SK-N-MC (cell line): ENCODE results near the gene MIEF1.

Source experiments
- DNase-seq: peaks from one replicate; pipeline ENCODE4 v3.0.0-alpha.2; 2011; ENCODE audit warnings: low read depth, low spot score
- H3K27ac ChIP-seq: fragments of 200-600 bp; sonication (generic); 2 replicates; pipeline ENCODE4 v1.5.1; 2016; ENCODE audit warnings: mixed run types
- H3K36me3 ChIP-seq: fragments of 200-600 bp; sonication (generic); 2 replicates; pipeline ENCODE4 v1.6.1; 2017; ENCODE audit warnings: antibody characterized with exemption, low read length, mixed read lengths; ENCODE audit not compliant: insufficient read depth
- H3K4me3 ChIP-seq: fragments of 200-600 bp; sonication (generic); 2 replicates; pipeline ENCODE4 v1.5.1; 2016
- H3K9ac ChIP-seq: fragments of 200-600 bp; sonication (generic); 2 replicates; pipeline ENCODE4 v1.8.0; 2017; ENCODE audit warnings: mixed run types, mixed read lengths; ENCODE audit not compliant: insufficient read length
- H3K9me3 ChIP-seq: fragments of 200-600 bp; sonication (generic); 2 replicates; pipeline ENCODE4 v1.6.1; 2017; ENCODE audit warnings: low read depth, mild to moderate bottlenecking, antibody characterized with exemption, low read length, moderate library complexity, mixed read lengths
- EZH2 ChIP-seq: fragments of 200-600 bp; sonication (generic); IDR thresholded peaks from one replicate; pipeline ENCODE4 v1.6.1; 2017; ENCODE audit warnings: antibody characterized with exemption
- FOXP2 ChIP-seq: optimal IDR thresholded peaks from 2 replicates; pipeline ENCODE3; 2011; ENCODE audit warnings: mild to moderate bottlenecking, moderate library complexity; ENCODE audit not compliant: insufficient read depth; ENCODE audit errors: extremely low read length, control extremely low read depth
- POLR2AphosphoS5 ChIP-seq: IDR thresholded peaks from 2 replicates; pipeline ENCODE4 v1.6.1; 2012; ENCODE audit warnings: mild to moderate bottlenecking, low read depth, low read length, borderline replicate concordance

The MIEF1 gene

GRCh38 chr22:39474351-39475111 lies 27.6 kb upstream of the MIEF1 start:
- H3K9ac ChIP-seq = no peak overlapping the region
- no peak overlapping the region for H3K4me3 ChIP-seq
- no peaks in the 10 kb centered on the region for H3K36me3 ChIP-seq
- DNase-seq = no peak
- TF ChIP-seq FOXP2 (no peak), POLR2AphosphoS5 (no peak), EZH2 (no peak)
- no peaks in the 10 kb centered on the region for H3K9me3 ChIP-seq
- no peak overlapping the region for H3K27ac ChIP-seq

- Histone ChIP-seq H3K27ac (no peak overlapping the region), H3K9me3 (no peaks in the 10 kb centered on the region), H3K4me3 (no peak overlapping the region), H3K9ac (no peak overlapping the region), H3K36me3 (no peaks in the 10 kb centered on the region)
- DNase-seq = no peak
- no peak for TF ChIP-seq EZH2
- no peak for TF ChIP-seq FOXP2
- TF ChIP-seq POLR2AphosphoS5 = no peak
Measured at GRCh38 chr22:39475337-39475736, 26.8 kb upstream of the MIEF1 start.

- no peaks in the 10 kb centered on the region for H3K36me3 ChIP-seq
- no peak overlapping the region for H3K27ac ChIP-seq
- no peak overlapping the region for H3K9ac ChIP-seq
- DNase-seq = no peak
- no peak overlapping the region for H3K4me3 ChIP-seq
- no peaks in the 10 kb centered on the region for H3K9me3 ChIP-seq
- no peak for TF ChIP-seq POLR2AphosphoS5
- TF ChIP-seq EZH2 = no peak
- TF ChIP-seq FOXP2 = no peak
Measured at GRCh38 chr22:39475902-39476301, 26.2 kb upstream of the MIEF1 start.

GRCh38 chr22:39476664-39477063 lies 25.4 kb upstream of the MIEF1 start:
- Histone ChIP-seq H3K27ac (no peak overlapping the region), H3K9ac (no peak overlapping the region), H3K9me3 (no peaks in the 10 kb centered on the region), H3K4me3 (no peak overlapping the region), H3K36me3 (no peaks in the 10 kb centered on the region)
- no peak for DNase-seq
- no peak for TF ChIP-seq EZH2
- TF ChIP-seq POLR2AphosphoS5 = no peak
- no peak for TF ChIP-seq FOXP2

- H3K4me3 ChIP-seq = no peak overlapping the region
- no peak for DNase-seq
- no peak for TF ChIP-seq FOXP2
- TF ChIP-seq POLR2AphosphoS5 = no peak
- TF ChIP-seq EZH2 = no peak
- no peaks in the 10 kb centered on the region for H3K36me3 ChIP-seq
- no peak overlapping the region for H3K9ac ChIP-seq
- H3K27ac ChIP-seq = no peak overlapping the region
- no peaks in the 10 kb centered on the region for H3K9me3 ChIP-seq
Measured at GRCh38 chr22:39477542-39477941, 24.5 kb upstream of the MIEF1 start.

GRCh38 chr22:39478441-39478850 lies 23.6 kb upstream of the MIEF1 start:
- no peaks in the 10 kb centered on the region for H3K9me3 ChIP-seq
- no peak for DNase-seq
- no peaks in the 10 kb centered on the region for H3K36me3 ChIP-seq
- no peak overlapping the region for H3K9ac ChIP-seq
- no peak overlapping the region for H3K27ac ChIP-seq
- no peak overlapping the region for H3K4me3 ChIP-seq
- TF ChIP-seq POLR2AphosphoS5 (no peak), FOXP2 (no peak), EZH2 (no peak)

GRCh38 chr22:39479254-39479653 lies 22.8 kb upstream of the MIEF1 start:
- Histone ChIP-seq H3K4me3 (no peak overlapping the region), H3K27ac (no peak overlapping the region), H3K9me3 (no peaks in the 10 kb centered on the region), H3K9ac (no peak overlapping the region), H3K36me3 (no peaks in the 10 kb centered on the region)
- TF ChIP-seq POLR2AphosphoS5 (no peak), FOXP2 (no peak), EZH2 (no peak)
- DNase-seq = no peak

- no peak overlapping the region for H3K4me3 ChIP-seq
- H3K36me3 ChIP-seq = no peaks in the 10 kb centered on the region
- no peak for DNase-seq
- no peak for TF ChIP-seq EZH2
- TF ChIP-seq FOXP2 = no peak
- no peak for TF ChIP-seq POLR2AphosphoS5
- no peak overlapping the region for H3K27ac ChIP-seq
- H3K9me3 ChIP-seq = no peaks in the 10 kb centered on the region
- H3K9ac ChIP-seq = no peak overlapping the region
Measured at GRCh38 chr22:39480557-39480956, 21.5 kb upstream of the MIEF1 start.

GRCh38 chr22:39481054-39481453 lies 21.0 kb upstream of the MIEF1 start:
- TF ChIP-seq POLR2AphosphoS5 (no peak), EZH2 (no peak), FOXP2 (no peak)
- no peaks in the 10 kb centered on the region for H3K9me3 ChIP-seq
- no peak overlapping the region for H3K9ac ChIP-seq
- DNase-seq = no peak
- H3K4me3 ChIP-seq = no peak overlapping the region
- no peaks in the 10 kb centered on the region for H3K36me3 ChIP-seq
- no peak overlapping the region for H3K27ac ChIP-seq
